ENCODE data around the gene BTAF1. TPM values are rescaled to one million over a fixed set of nuclear protein-coding genes. Genes with fewer than 3 reads are reported as not detected.
A peak's percentile ranks its signal among the peaks of the same experiment; 100 is the strongest.
"Not testable (repeated sequence)": the region's sequence is repeated elsewhere in the genome, so short reads cannot be mapped to it uniquely, and the experiment has no call there.

The BTAF1 gene
- total RNA-seq: 53.2 TPM

- DNase-seq: peak; percentile 98
Observed at GRCh38 chr10:91923371-91924211, at the start of gene BTAF1. Gene BTAF1, plus strand, starts transcription at chr10:91923770. Its CDS starts 307 bp downstream, at chr10:91924077.

- no peak for DNase-seq
Observed at GRCh38 chr10:91875156-91875555, 48.4 kb upstream of the BTAF1 start.

GRCh38 chr10:91875779-91876178 is 47.8 kb upstream of the BTAF1 start:
- no peak for DNase-seq

- DNase-seq: peak; percentile 36
Observed at GRCh38 chr10:91879515-91880170, 43.9 kb upstream of the BTAF1 start.

GRCh38 chr10:91880310-91880709 is 43.3 kb upstream of the BTAF1 start:
- peak; percentile 57 for DNase-seq

- DNase-seq: peak; percentile 73
Observed at GRCh38 chr10:91883549-91884444, 39.8 kb upstream of the BTAF1 start.

DNA sequence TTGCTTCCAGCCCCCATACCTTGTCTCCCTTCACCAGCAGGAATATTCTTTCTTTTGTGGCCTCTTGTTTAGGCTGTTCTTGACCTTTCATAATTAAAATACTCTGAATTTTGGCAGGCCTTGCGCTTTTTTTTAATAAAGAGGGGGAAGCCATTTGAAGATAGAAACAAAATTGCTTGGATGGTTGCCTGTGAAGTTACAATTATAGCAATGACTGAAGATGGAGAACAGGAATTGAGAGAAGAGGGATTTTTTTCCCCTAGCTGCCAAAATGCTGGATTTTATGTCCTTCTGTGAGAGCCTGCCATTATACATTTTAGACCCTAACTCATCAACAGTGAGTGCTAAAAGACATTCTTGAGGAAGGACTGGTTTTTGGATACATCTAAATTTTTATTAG is 39.0 kb upstream of the BTAF1 start:
- no peak for DNase-seq

DNA sequence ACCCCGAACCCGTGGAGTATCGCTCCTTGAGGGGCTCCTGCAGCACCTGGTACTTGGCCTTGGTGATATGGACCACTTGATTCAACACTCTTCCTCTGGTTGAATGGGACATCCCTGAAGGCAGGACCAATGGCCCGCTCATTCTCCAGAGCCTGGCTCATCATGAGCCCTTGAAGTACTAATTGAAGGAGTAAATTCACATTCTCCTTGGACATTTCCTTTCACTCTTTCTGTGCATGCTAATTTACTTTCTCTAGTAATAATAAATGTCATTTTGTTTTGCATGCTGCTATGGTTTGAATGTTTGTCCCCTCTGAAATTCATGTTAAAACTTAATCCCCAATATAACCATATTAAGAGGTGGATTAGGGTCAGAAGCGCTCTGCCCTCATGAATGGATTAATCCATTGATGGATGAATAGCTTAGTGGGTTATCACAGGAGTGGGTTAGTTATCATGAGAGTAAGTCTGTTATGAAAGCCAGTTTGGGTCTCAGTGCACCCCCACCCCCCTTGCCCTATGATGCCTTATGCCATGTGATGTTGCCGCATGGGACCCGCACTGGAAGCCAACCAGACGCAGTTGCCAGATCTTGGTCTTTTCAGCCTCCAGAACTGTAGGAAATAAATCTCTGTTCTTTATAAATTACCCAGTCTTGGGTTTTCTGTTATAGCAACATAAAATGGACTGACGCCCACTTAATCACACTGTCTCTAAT is 38.0 kb upstream of the BTAF1 start:
- no peak for DNase-seq

- DNase-seq: no peak
Observed at GRCh38 chr10:91886954-91887271, 36.7 kb upstream of the BTAF1 start.

DNA sequence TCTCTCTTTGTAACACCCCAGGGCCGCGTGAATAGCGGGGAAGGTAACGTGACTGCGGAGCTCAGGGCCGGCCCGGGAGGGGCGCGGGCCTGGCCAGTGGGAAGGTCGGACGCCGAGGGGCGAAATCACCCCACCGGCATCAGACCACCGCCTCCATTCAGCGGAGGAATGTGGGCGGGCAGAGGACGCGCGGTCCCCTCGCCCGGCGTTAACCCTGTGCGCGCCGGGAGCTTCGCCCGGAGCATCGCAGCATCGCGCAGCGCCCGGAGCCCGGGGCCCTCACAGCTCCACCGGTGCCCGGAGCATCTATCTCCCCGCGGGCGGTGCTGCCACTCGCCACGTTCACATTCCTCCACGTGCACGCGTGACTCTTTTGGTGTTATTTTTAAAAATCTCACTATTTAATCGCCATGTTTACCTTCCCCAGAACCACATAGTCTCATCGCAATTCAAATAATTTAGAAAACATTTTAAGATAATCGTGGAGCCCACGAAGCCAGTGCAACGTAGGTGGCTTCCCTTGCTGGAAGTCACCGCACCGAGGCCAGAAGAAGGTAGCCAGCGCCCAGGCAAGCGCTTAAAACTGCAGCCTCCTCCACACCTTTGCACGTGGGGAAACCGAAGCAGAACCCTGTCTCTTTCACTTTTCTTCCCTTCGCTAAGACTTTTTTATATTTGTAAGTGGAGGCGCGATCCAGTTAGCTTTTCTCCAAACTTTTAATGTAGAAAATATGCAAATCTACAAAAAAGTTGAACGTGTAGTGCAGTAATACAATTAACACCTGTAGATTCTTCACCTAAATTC is 36.1 kb upstream of the BTAF1 start:
- peak; percentile 79 for DNase-seq

DNA sequence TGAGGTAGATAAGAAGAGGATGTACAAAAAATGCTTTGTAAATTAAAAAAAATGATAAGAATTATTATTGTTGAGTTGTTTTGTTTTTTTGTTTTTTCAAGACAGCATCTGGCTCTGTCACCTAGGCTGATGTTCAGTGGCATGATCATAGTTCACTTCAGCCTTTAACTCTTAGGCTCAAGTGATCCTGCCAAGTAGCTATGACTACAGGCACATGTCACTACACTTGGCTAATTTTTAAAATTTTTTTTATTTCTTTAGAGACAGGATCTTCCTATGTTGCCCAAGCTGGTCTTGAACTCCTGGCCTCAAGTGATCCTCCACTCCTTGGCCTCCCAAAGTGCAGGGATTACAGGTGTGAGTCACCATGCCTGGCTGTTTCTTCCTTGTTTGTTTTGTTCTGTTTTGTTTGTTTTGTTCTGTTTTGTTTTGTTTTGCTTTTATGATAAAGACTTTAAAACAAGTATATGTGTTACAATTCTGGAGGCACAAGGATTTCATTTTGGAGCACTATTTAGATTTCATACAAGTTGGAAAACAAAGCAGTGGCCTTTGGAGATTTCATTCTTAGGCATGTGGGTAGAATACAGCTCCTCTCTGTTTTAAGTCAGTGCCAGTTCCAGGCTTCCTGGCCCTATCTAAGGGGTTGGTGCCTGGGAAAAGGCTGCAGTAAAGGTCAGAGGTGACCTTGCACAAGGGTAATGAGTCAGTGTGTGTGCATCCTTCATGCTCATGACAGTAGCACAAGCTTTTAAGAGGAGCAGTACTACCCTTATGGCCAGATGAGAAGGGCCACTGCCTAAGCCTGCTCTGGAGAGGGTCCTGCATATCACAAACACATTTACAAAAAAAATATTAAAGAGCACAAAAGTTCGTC is 32.2 kb upstream of the BTAF1 start:
- no peak for DNase-seq

GRCh38 chr10:91893051-91893450 is 30.5 kb upstream of the BTAF1 start:
- DNase-seq: no peak

DNA sequence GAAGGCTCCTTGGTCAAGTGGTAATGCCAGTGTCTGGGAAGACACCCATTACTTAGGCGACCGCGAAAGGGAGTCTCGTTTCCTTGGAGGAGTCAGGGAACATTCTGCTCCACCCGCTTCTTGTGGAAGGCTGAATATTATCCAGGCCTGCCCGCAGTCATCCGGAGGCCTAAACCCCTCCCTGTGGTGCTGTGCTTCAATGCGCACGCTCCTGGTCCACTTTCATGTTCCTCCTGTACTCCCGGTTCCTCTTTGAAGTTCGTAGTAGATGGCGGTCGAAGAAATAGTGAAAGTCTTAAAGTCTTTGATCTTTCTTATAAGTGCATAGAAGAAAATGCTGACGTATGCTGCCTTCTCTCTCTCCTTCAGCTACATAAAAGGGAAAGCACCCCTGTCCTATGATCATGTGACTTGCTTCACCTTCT is 29.3 kb upstream of the BTAF1 start:
- DNase-seq: not testable (repeated sequence)

DNA sequence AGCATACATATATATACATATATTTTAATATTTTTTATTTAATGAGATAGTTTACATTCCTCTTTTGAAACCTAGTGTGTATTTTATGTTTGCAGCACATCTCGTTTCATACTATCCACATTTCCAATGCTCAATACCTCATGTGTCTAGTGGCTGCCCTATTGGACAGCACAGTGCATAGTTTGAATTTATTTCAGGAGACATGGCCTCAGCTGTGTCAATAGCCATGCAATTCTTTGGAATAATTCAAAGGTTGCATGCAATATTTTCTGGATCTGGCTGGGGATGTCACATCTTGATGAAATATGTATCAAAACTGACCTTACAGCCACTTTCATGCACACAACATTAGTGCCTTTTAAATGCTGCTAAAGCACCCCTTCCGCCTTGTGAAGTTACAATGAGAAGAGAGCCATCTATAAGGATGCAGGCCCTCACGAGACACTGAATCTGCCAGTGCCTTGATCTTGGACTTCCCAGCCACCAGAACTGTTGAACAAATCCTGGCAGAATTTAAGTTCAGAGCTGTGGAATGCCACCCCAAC is 27.3 kb upstream of the BTAF1 start:
- no peak for DNase-seq

DNA sequence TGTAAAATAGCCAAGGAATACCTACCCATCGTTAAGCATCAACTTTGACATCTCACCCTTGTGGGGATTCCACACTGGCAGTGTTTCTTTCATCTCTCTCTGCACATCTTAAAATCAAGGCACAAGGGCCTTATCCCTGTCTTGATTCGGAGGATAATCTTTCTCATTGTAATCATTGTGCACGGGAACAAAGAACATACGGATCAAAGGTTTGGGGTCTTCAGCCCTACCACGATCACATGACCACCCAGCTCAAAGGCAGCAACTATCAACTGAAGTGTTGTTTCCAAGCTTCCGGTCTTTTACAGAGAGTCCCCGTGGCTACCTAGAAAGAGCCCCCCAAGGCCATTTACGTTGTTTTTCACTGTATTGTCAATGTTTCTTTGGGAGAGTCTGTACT is 26.1 kb upstream of the BTAF1 start:
- no peak for DNase-seq

GRCh38 chr10:91901784-91902677 is 21.5 kb upstream of the BTAF1 start:
- no peak for DNase-seq

DNA sequence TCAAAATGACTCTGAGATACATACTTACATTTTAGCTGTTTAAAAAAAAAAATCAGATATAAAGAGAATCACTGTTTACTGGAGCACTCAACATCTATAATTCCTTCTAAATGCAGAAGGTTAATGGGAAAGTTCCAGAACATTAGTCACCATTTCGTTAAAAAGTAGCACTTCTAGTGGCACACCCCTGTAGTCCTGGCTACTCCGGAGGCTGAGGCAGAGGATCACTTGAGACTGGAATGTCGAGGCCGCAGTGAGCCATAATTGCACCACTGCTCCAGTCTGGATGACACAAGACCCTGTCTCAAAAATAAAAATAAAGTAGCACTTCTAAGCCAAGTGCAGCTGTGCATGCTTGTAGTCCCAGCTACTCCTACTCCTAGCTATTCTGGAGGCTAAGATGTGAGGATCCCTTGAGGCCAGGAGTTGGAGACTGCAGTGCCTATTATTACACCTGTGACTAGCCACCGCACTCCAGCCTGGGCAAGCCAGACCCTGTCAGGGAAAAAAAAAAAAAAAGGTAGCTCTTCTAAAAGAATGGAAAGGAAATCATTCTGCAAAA is 16.5 kb upstream of the BTAF1 start:
- DNase-seq: no peak

- DNase-seq: peak; percentile 35
Observed at GRCh38 chr10:91907914-91908336, 15.6 kb upstream of the BTAF1 start.

Data from tongue (tissue), 2 donors.